CD4-positive, alpha-beta T cell treated with Interleukin-21 for 1 hour (primary cell): ENCODE measurements around the gene SVEP1.

ENCODE experiments used
- DNase-seq: peaks from one replicate; pipeline ENCODE4 v3.0.0-alpha.2; 2020

The SVEP1 gene

DNA sequence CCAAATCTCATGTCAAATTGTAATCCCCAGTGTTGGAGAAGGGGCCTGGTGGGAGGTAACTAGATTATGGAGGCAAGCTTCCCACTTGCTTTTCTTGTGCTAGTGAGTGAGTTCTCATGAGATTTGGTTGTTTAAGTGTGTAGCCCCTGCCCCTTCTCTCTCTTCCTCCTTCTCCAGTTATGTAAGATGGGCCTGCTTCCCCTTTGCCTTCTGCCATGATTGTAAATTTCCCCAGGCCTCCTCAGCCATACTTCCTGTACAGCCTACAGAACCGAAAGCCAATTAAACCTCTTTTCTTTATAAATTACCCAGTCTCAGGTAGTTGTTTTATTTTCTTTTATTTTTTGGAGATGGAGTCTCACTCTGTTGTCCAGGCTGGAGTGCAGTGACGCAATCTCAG, 223.6 kb downstream of the SVEP1 start:
- no peak for DNase-seq

DNA sequence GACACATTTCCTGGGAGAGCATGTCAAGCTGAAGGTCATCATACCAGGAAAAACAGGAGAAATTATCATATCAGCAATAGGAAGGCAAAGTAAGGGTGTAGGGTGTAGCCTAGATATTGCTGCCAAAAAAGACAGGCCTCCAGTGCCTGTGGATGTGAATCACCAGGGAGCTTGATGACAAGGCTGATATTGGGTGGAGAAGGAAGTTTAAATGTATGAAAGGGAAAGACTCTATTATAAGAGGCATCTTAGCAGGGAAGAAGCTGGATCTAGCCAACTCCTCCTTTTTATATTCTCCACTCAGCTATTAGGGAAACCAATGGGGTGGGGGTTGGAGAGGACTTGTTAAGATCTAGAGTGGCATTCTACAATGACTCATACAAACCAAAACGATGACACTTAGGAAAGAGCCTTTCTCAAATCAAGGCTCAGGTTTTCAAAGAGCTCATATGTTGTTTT, 228.5 kb downstream of the SVEP1 start:
- no peak for DNase-seq

DNA sequence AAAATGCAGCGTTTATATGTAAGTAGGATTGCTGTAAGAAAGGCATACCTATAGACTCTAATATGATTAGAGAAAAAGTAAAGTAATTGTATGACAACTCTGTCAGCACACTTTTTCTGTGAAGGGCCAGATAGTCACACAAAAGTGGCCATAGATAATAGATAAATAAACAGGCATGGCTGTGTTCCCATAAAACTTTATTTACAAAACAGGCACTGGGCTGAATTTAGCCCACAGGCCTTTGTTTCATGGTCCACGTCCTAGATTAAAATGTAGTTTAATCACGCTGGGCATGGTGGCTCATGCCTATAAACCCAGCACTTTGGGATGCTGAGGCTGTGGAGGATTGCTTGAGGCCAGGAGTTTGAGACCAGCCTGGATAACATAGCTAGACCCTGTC, 233.2 kb downstream of the SVEP1 start:
- no peak for DNase-seq

DNA sequence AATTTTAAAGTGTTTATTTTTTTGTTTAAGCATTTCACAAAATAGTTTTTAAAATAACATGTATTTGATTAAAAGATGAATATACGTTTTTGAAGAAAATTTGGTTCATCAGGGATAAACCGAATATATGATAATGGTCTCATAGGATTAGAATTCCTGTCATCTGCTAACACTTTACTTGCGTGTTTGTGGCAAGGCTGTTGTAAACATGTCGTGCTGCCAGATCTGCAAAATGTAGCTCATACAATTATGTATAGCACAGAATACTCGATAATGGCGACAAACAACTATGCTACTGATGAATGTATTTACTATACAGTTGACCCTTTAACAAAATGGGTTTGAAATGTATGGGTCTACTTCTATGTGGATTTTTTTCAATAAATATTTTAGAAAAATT, 234.7 kb downstream of the SVEP1 start:
- DNase-seq, result no peak

DNA sequence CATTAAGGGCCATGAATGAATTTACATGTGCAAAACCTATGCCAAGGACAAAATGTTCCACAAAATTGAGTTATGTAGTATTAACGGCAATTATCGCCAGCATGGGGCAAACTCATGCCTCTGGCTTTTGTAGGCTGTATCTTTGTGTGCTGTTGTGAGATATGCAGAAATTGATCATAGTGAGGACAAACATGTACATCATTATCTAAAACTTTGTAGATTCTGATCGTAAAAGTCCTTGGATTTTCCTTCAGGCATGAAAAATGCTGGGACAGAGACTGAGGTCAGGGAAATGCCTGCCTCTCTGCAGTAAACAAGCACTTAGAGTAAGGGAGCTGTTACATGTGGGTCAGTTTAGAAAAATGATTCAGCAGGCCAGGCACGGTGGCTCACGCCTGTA, 236.0 kb downstream of the SVEP1 start:
- no peak for DNase-seq

DNA sequence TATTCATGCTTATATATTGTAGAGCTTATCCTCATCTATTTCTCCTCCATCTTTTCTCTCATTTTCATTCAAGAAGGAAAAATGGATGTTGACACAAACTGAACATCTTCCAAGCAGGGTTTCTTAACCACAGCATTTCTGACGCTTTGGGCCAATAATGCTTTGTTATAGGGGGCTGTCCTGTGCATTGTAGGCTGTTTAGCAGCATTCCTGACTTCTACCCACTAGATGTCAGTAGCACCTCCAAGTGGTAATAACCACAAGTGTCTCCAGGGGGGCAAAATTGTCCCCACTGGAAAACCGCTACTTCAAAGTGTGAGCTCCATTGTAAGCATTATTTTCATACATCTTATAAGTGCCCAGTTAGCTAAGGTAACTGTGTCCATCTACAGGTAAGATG, 239.2 kb downstream of the SVEP1 start:
- DNase-seq, result no peak

DNA sequence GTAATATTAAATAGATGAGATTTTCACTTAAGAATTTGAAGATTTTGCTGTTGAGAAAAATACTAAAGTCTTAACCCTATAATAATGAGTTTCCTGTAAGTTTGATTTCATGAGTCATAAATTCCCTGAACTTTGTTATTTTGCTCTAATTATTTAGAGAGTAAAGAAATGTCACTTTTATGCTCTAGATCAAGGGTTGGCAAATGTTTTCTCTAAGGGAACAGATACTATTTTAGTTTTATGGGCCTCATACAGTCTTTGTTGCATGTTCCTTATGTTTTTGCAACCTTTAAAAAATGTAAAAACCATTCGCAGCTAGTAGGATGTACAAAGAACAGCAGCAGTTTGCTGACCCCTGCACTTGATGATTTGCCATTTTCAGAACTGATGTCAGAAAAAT, 241.4 kb downstream of the SVEP1 start:
- no peak for DNase-seq

DNA sequence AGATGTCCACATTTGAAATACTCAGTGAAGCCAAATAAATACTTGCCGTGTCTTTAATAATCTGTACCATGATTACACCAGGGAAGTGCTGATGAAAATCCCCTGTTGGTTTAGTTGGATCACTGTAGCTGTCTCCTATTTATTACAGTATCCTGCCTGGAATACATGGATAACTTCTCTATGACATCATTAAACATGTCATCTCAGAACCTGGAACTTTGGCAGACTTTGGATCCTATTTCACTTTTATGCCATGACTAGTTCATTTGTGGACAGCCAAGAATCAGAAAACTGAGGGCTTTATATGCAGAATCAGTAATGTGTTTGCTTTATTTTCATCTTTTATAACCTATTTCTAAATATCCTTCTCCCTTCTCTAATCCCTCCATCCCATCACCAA, 241.8 kb downstream of the SVEP1 start, which contains the start of gene TXNDC8:
Gene TXNDC8, minus strand, starts transcription at position 137 of the 400 bp plus-strand sequence.
- DNase-seq, result no peak

DNA sequence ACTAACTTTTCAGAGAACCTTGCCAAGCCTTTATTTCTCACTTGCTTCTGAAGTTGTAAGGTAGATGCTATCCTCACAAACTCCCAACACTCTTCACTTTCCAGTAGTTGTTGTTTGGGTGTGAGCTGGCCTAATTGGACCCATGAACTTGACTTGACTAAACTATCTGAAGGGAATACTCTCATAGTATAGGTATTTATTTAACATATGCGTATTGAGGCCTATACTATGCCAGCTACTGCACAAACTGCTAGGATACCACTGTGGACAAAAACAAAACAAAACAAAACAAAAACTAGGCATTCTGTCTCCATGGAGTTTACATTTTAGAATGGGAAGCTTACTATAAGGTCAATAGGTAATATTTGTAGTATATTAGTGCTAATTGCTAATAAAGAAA, 243.2 kb downstream of the SVEP1 start:
- DNase-seq, result no peak

DNA sequence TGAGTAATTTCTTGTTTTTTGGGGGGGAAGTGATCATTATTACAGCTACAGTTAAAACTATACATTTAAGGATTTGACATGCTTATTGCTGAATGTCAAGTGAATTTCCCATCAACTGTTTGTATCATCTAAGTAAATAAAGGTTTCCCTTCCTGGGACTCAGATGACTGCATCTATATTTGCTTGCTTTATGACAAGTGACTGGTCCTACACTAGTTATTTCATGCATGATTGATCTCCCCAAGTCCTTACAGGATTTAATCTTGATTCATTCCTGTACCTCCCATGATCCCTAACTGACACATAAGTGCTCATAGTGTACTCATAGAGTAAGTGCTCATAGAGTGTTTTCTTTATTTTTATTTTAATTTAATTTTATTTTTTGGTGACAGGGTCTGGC, 244.7 kb downstream of the SVEP1 start:
- no peak for DNase-seq

DNA sequence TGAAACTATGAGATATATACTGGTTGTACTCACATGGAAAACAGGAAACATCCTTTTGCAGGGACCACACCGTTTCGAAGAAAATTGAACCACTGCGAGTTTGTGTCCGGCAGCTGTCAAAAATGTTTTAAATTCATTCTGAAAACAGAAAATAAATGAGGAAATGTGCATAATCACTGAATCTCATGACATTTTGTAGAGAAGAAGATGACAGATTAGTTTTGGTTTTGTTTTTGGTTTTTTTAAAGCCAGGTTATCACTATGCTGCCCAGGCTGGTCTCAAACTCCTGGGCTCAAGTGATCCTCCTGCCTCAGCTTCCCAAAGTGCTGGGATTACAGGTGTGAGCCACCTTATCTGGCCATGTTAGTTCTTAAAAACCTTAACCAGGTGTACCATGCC, 245.4 kb downstream of the SVEP1 start:
- no peak for DNase-seq

DNA sequence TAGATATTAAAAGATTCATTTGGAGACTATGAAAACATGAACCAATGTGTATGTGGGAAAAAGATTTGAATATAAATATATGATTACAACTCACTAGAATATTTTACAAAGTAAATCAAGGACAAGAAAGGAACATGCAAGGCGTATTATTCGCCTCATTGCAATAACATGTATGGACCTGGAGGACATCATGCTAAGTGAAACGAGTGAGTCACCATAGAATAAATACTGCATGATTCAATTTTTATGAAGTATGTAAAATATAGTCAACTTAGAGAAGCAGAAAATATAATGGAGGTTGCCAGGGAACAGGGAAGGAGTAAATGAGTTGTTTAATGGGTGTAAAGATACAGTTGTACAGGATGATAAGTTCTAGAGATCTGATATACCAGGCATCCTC, 246.8 kb downstream of the SVEP1 start:
- DNase-seq, result no peak

DNA sequence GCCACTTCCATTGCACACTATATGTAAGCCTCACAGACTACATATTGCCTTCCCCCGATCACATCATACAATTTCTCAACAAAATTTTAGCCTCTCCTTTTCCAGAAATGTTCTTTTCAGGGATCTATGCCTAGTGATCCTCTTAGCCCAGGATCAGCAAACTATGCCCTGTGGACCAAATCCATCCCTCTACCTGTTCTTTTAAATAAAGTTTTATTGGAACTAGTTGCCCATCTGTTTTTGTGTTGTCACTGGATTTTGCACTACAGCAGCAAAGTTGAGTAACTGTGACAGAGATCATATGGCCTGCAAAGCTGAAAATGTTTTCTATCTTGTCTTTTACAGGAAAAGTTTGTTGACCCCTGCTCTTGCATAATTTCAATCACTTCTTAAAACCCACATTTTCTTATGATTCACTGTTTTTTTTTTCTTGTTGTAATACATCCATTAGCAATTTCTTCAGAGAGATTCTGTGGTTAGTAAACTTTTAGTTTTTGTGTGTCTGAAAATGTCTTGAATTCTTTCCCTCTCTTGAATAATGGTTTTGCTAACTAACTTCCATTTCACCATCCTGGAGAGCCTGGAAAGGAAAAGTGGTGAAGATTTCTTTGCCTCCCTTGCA, 248.9 kb downstream of the SVEP1 start:
- DNase-seq, result no peak

DNA sequence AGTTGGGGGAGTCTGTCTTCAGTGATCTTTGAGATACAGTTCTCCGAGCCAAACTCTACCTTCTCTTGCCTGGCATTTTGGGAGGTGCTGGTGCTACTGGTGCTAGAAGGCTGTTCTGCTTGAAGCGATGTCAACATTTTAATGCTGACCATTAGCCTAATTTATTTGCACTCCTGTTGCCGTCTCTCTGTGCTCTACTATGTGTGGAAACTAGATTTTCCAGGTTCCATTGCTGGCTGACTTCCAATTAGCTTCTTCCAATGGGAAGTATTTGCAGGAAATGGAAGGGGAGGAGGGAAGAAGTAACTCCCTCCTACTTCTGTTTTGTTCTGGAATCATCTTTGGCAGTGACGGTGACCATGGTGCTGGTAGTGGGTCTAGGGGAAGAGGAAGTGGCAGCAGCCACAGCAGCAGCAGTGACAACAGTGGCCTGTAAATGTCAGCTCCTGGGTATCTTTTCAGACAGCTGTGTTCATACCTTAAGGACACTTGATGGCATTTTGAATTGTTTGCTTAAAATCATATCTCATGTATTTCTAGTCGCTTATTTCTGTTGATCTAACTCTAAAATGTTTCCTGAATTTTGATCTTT, 249.8 kb downstream of the SVEP1 start:
- DNase-seq, result no peak

DNA sequence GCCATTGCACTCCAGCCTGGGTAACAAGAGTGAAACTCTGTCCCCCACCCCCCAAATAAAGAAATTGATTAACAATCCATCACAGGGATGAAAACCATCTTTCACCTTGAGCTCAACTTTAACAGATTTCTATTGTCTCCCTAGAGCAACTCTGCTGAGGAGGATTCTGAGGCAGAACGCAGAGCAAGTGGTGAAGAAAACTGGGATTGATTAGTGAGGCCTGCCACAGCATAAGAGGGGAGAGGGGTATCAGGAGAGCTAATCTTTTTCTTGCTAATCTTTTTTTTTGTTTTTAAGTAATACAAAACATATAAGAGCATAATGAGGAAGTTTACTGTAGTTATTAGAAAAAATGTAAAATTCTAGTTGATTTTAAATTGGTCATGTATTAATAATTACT, 250.8 kb downstream of the SVEP1 start:
- DNase-seq, result no peak

DNA sequence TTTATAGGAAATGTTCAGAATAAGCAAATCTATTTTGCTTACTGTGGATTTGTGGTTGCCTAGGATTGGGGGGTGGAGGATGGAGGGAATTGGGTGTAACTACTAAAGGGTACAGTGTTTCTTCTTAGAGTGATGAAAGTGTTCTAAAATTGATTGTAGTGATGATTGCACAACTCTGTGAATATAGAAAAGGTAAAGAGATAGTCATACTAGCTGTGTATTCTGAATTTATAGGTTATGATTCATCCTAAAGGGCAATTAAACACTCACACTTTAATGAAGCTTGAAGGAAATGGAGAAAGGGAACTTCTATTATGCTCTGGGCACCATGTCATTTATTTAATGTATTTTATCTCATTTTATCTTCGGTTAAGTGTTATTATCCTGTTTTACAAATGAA, 251.8 kb downstream of the SVEP1 start:
- DNase-seq, result no peak

DNA sequence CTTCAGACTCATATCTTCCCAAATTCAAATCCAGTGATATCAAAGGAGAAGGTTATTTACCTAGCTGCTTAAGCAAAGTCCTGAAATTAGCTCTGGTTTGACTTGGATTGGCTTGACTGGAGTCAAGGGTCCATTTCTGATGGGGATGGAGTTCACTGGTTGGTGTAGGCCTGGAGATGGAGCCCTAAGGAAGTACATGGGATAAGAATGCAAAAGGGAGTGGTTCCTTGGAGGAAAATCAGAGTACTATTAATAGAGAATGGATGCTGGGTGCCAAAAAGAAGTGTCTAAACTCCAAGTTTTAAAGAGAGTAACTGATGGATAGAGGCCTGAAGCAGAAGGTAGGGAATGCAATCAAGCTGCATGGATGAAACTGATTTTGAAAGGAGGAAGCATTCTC, 255.7 kb downstream of the SVEP1 start:
- DNase-seq, result no peak

DNA sequence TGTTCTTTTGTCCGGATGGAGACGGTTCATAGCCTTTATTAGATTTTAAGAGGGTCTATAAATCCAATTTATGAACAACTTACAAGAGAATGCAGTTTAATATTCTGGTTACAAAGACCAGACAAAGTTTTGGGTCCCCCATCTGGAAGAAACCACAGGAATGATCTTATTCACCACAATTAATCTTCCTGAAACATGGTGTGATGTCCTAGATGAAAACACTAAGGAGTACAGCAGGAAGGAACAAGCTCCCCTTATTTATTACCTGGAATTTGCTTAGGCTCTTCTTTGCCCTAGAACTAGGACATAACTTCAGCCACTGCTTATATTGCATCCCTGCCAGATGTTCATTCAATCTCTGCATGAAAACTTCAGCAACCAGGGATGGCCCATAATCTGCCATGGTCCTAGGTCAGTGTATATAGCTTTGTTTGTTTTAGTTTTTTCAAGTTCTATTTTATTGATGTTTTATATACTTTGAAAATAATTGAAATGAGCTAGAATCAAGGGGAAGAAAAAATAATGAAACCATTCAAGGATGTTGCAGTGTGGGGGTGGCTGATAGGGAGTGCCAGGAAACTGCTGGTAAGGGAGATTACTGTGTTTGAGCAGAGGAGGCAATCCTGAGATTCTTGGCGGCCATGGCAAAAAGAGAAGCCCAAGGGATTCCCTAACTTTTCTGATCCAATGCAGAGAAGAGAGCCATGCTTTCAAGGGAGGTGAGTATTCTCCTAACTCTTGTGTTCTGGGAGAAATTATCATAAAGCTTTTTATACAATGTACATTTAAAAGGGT, 258.7 kb downstream of the SVEP1 start:
- DNase-seq, result no peak

DNA sequence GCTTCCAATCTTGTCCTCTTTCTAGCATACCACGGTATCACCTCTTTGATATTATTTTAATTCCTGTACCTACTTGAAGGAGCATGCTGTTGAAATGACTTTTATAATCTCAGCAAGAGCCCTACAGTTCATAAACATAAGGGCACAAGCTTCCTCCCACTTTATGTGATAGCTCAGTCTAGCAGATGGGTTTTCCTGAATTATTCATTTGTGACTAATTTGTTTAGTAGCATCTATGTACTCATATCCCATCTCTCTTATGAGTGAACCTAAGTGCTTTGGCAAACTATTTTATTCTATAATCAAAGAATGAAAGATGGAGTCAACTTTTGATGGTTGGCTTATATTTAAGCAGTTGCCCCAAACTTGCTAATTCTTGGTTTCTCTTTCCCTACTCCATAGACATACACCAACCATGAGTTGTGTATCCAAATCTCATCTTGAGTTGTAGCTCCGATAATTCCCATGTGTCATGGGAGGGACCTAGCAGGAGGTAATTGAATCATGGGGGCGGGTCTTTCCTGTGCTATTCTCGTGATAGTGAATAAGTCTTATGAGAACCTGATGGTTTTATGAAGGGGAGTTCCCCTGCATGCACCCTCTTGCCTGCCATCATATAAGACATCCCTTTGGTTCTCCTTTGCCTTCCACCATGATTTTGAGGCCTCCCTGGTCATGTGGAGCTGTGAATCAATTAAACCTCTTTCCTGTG, 259.6 kb downstream of the SVEP1 start:
- no peak for DNase-seq

DNA sequence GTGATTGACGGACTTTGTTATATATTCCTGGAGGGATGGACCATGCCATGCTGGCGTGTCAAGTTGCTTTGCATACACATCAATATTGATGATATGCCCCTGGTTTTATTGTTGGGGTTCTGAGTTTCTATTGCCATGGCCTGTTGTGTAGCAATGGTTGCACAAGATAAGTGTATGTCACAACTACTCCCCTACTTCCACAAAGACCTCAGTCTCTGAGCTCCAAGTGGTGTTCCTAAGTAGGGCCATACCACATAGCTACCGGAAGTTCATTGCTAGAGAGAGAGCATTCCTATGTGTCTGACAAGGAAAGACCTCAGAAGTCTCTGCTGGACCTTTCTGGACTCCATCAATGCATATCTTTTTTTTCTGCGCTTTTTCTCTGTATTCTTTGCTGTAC, 261.6 kb downstream of the SVEP1 start:
- DNase-seq, result no peak

DNA sequence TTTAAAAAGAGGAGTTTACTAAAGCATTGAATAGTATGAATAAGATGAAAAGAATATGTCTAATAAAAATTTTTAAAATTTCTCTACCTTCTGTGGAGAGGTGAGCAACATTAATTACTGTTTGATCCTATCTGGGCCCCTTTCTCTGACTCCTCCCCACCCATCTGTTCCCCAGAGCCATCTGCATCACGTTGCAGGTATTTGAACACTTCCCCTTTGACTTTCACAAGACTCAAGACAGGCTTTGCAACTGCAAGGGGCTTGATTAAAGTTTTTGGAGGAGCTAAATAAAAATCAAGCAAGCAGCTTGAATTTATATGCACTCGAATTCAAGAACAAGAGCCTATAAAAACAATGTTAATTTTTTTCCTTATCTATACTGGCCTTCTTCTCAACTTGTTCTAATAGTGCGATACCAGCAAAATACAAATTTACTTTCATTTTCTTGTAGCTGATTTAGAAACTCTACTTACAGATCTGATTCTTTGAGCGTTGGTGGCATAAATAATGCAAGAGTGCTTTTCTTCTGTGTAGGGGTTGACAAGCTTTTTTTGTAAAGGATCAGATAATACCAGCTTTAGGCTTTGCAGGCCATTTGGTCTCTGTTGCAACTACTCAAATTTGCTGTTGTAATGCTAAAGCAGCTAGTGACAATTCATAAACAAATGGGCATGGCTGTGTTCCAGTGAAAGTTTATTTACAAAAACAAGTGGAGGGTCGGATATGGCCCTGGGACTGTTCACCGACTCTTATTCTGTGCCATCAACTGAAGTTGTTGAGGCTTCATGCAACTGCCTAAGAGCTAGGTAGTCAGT, 263.1 kb downstream of the SVEP1 start:
- no peak for DNase-seq
